GM12892 (cell line): ENCODE measurements around the gene PADI1.
"Not testable (repeated sequence)": the region's sequence is repeated elsewhere in the genome, so short reads cannot be mapped to it uniquely, and the experiment has no call there.

ENCODE experiments used
- DNase-seq: peaks from one replicate; pipeline ENCODE4 v3.0.0; 2011; ENCODE audit not compliant: insufficient read length
- FAIRE-seq: peaks from 2 replicates; lab custom pipeline; 2011; peaks lifted over from hg19 to GRCh38; lab: Jason Lieb, UNC
- POLR2A ChIP-seq: IDR thresholded peaks from 2 replicates; pipeline ENCODE4 v1.6.1; 2011; ENCODE audit warnings: low read depth, low read length, control low read depth
- POLR2AphosphoS5 ChIP-seq: IDR thresholded peaks from 2 replicates; pipeline ENCODE4 v1.6.1; 2011; ENCODE audit warnings: low read depth, low read length, control low read depth
- TAF1 ChIP-seq: IDR thresholded peaks from 2 replicates; pipeline ENCODE4 v1.6.1; 2011; ENCODE audit warnings: low read depth, mild to moderate bottlenecking, control low read depth, low read length, borderline replicate concordance

The PADI1 gene

DNA sequence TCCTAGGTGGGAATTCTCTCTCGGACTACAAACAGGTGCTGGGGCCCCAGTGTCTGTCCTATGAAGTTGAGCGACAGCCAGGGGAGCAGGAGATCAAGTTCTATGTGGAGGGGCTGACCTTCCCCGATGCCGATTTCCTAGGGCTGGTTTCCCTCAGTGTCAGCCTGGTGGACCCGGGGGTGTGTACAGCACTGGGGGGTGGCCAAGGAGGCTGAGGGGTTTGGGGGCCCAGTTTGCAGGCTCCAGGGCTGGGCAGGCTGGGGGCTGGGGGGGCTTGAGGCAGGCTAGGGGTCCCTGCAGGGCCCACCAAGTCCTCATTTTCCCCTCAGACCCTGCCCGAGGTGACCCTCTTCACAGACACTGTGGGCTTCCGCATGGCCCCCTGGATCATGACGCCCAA, 23.7 kb downstream of the PADI1 start:
- DNase-seq (no peak), FAIRE-seq (no peak)
- TF ChIP-seq TAF1 (no peak), POLR2A (no peak), POLR2AphosphoS5 (no peak)

DNA sequence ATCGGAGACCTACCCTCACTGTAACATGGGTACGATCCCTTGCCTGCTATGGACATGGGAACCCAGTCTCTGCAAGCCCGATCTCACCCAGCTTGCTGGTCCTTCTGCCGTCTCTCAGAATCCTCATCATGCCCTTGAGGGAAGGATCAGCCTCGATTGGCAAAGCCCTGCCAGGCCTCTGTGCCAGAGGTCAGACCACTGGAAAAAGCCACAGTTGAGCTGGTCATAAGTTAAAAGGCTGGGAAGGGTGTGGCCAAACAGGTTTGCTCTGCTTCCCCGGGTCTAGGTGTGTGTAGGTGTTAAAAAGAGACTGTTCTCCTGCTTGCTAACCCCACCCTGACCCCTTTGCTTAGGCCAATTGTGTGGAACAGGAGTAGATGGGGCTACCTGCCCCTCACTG, 24.5 kb downstream of the PADI1 start:
- DNase-seq (no peak), FAIRE-seq (no peak)
- no peak for TF ChIP-seq POLR2AphosphoS5
- no peak for TF ChIP-seq TAF1
- TF ChIP-seq POLR2A = no peak

DNA sequence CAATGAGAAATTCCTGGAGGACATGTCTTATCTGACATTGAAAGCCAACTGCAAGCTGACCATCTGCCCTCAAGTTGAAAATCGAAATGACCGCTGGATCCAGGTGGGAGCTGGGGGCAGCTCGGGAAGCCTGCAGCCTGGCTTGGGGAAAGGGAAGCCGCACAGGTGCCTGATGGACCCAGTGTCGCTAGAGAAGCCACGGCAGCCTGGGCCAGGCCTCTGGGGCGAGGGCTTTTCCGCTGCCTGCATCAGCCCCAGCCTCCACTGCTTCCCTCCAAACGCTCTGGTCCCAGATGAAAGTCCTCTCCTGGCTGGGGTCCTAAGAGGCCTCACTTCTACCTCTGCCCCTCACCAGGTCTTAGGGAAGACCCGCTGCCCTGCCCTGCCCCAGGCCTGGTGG, 25.2 kb downstream of the PADI1 start:
- no peak for FAIRE-seq
- no peak for DNase-seq

DNA sequence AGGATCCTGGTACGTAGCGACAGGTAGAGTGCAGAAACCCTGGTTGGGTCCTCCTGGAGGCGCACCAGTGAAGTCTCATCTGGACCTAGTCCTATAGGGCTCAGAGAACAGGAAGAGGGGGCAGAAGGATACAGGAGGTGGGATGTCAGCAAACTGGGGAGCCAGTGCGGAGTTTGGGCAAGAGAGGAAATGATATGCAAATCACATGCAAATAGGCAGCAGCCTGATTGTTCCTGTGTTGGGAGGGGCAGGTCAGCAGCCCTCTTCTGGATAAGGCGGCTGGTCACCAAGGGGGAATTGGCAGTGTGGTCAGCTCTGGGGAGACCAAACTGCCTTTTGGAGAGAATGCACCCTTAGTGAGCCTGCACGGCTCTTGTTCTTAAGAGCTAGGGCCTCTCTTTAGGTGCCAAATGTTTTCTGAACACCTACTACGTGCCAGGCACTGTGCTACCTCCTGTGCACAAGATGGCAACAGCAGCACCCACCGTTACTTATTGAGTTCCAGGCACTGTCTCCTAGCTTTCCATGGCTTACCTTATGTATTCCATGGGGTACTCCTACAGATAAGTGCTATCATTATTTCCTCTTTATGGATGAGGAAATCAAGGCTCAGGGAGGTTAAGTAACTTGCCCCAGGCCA, 25.9 kb downstream of the PADI1 start:
- no peak for FAIRE-seq
- no peak for DNase-seq
- TF ChIP-seq TAF1 = no peak
- TF ChIP-seq POLR2AphosphoS5 = no peak
- TF ChIP-seq POLR2A = no peak

More for the DNA sequence above, 25.2 kb downstream of the PADI1 start:
- TF ChIP-seq TAF1 (no peak), POLR2A (no peak), POLR2AphosphoS5 (no peak)

DNA sequence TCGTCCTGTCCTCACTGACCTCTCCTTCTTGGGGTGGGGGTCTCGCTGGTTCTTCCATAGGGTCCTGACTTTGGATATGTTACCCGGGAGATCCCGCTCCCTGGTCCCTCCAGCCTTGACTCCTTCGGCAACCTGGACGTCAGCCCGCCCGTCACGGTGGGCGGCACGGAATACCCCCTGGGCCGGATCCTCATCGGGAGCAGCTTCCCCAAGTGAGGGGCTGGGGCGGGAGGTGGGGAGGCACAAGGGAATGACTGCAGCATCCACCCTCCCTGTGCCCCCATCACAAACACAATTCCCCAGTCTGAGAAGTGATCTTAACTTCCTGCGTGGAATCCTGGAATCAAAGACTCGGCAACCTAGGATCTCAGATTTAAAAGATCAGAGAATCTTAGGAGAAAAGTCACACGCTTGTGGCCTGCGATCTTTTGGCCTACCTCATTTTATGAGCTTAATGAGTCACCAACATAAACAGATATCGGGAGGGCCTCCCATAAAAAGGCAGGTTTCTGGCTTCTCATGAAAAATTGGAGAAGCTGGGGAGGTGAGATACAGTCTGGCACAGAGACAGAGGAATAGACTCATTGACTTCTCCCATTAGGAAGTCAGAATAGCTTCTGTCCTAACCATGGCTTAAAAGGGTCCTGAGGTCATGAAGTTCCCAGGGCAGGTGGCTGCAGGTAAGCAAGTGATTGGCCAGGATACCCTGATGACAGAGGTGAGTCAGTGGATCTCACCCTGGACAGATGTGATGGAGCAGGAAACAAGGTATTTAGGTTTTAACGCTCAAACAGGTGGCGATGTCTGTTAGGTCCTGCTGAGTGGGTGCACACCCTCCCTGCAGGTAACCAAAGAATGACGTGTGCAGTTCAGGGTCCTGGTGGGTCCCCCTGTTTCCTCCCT, 28.1 kb downstream of the PADI1 start:
- FAIRE-seq (no peak), DNase-seq (no peak)
- no peak for TF ChIP-seq POLR2A

DNA sequence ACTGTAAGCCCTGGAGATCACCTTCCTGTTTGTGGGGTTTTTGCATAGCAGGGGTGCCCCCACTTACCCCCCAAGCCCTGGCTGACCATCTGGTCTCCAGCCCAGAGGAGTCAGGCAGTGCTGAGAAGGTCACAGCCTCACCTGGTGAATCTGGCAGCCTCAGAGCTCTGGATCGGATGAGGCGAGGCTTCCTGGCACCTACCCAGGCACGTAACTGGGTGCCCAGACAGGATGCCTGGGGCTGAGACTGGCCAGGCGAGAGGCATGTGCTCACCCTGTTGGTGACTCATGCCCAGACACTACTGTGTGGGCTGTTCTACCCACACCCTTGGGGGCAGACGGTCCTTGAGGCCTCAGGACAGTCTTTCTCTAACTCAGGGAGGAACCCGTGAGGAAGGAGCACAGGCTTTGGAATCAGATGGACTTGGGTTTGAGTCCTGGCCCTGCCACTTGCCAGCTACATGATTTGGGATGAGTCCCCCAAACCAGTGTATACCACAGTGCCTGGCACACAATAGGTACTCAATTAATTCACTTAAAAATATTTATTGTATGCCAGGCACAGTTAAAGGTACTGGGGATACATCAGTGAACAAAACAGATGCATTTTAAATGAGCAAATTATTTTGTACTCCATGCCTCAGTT, 28.9 kb downstream of the PADI1 start:
- DNase-seq = no peak
- no peak for TF ChIP-seq TAF1
- TF ChIP-seq POLR2A = no peak
- TF ChIP-seq POLR2AphosphoS5 = no peak
- FAIRE-seq = no peak

DNA sequence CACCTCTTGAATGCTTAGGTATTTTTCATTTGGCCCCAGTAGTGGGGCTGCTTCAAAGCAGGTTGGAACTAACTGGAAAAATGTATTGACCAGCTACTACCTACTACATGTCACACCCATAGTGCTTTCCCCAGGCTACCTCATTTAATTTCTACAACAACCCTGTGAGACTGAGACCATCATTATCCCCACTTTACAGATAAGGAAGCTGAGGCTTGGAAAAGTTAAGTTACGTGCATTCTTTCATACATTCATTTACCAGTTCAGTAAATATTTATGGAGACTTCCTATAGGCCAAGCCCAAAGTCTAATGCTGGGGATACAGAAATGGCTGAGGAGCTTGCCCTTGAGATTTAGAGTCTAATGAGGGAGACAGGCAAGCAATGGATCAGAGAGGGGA, 29.5 kb downstream of the PADI1 start:
- DNase-seq (no peak), FAIRE-seq (no peak)
- TF ChIP-seq TAF1 (no peak), POLR2AphosphoS5 (no peak), POLR2A (no peak)

DNA sequence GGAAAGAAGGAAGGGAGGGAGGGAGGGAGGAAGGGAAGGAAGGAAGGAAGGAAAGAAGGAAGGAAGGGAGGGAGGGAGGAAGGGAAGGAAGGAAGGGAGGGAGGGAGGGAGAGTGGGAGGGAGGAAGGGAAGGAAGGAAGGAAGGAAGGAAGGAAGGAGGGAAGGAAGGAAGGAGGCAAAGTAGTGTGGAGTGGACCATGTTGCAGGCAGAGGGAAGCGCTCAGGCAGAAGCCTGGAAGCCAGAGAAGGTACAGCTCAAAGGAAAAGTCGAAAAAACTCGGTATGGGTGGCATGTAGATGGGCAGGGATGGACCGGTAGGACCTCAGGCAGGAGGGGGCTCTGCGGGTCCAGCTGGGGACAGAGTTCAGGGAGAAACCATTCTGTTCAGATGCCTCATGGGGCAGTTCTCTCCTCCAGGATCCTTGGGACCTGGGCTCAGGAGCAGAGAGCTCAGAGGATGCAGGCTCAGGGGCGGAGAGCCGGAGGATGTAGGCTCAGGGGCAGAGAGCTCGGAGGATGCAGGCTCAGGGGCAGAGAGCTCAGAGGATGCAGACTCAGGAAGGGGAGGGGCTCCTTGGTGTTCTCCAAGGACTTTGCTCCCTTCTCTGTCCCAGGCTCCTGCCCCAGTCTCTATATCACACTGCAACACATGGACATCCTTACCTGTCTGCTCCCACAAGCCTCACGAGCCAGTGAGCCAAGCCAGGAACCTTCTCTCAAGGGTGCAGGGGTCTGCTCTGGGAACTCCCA, 30.4 kb downstream of the PADI1 start:
- no peak for FAIRE-seq
- no peak for DNase-seq
- TF ChIP-seq POLR2A (no peak), POLR2AphosphoS5 (no peak), TAF1 (no peak)

DNA sequence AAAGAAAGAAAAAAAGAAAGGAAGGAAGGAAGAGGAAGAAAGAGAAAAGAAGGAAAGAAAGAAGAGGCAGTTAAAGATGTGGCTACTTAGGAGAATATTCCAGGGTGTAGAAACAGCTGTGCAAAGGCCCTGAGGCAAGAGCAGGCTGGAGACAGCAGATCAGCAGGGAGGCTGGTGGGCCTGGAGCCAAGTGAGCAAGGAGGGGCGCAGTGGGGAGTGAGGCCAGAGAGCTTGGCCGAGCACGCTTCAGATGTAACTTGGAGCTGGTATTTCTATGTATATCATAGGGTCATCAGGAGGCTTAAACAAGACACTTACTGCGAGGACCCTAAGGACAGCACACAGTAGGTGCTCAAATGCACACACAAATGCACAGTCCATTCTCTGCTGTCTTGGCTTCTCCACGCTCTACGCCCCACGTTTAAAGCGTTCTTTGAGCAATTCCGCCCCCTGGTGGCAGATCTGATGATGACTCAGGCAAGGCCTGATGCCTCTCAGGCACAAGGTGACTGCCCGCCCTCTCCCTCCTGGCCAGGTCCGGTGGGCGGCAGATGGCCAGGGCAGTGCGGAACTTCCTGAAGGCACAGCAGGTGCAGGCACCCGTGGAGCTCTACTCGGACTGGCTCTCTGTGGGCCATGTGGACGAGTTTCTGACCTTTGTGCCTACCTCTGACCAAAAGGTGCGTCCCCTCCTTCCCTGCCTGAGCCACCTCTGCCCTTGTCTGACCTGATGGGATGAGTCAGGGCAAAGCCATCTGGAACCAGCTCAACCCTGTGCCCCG, 32.0 kb downstream of the PADI1 start:
- TF ChIP-seq POLR2AphosphoS5 (no peak), POLR2A (no peak), TAF1 (no peak)
- peak; percentile 98 for FAIRE-seq
- DNase-seq = peak; percentile 84

DNA sequence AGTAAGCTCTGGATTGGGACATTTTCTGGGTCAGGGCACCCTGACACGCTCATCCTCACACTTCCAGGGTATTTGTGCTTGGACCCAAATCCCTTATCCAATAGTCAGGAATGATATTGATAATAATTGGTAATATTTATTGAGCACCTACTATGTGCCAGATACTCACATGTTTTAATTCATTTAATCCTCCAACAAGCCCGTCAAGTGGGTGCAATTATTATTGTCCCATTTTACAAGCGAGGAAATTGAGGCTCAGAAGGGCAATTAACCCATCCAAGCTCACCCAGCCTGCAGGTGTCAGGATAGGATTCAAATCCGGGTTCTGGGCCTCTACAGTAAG, 32.6 kb downstream of the PADI1 start:
- TF ChIP-seq POLR2AphosphoS5 (no peak), TAF1 (no peak), POLR2A (no peak)
- DNase-seq = no peak
- no peak for FAIRE-seq

DNA sequence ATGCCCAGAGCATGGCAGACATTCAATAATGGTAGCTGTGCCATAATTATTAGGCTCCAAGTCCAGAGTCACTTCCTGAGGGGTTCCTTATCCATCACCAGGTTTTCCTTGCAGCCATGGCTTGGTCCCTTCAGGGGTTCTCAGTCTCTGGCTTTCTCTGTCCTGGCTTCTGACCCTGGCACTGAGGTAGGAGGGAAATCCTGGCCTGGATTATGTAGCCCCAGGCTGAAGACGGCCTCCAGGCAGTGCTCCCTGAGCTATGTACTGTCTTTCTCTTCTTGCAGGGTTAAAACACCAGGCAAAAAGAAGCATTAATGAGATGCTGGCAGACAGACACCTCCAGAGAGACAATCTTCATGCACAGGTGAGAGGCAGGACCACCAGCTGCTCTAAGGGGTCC, 34.5 kb downstream of the PADI1 start:
- FAIRE-seq (no peak), DNase-seq (peak; percentile 62)
- TF ChIP-seq POLR2A (no peak), POLR2AphosphoS5 (no peak), TAF1 (no peak)

DNA sequence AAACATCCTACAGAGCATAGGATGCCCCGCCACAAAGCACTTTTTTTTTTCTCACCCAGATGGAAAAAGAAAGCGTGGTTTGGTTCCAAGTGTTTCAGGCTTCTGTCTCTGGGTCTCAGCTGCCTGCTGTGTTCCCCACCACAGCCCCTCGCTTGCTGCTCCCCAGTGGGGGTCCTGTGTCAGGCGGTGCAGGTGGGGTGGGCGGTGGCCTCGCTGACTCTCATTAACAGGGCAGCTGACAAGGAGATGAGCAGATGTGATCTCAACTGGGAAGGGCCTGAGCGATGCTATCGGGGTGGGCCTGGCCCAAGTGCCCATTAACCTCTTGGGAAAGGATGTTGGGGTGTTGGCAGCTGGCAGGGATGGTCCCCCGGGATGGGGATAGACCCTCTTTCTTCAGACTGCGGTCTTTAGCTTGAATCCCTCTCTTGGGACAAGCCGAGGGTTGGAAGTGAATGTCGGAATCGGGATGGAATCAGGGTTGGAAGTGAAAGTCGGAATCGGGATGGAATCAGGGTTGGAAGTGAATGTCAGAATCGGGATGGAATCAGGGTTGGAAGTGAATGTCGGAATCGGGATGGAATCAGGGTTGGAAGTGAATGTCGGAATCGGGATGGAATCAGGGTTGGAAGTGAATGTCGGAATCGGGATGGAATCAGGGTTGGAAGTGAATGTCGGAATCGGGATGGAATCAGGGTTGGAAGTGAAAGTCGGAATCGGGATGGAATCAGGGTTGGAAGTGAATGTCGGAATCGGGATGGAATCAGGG, 36.3 kb downstream of the PADI1 start:
- DNase-seq, FAIRE-seq: not testable (repeated sequence)

DNA sequence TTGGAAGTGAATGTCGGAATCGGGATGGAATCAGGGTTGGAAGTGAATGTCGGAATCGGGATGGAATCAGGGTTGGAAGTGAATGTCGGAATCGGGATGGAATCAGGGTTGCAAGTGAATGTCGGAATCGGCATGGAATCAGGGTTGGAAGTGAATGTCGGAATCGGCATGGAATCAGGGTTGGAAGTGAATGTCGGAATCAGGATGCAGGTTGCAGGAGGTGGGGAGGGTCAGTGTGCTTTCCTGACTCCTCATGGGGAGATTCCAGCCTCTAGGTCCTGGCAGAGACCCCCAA, 36.8 kb downstream of the PADI1 start:
- not testable (repeated sequence) for DNase-seq, FAIRE-seq
